GM23338 (cell line): ENCODE measurements around the gene FTH1. TPM values are rescaled to one million over a fixed set of nuclear protein-coding genes. Genes with fewer than 3 reads are reported as not detected.

ENCODE experiments used
- EZH2 ChIP-seq: fragments of 200-600 bp; sonication (generic); IDR thresholded peaks from one replicate; pipeline ENCODE4 v1.8.0; 2017; ENCODE audit warnings: antibody characterized with exemption, mild to moderate bottlenecking, low read depth; ENCODE audit not compliant: unreplicated experiment
- EZH2phosphoT487 ChIP-seq: fragments of 200-600 bp; sonication (generic); IDR thresholded peaks from one replicate; pipeline ENCODE4 v1.8.1; 2018; ENCODE audit warnings: antibody characterized with exemption; ENCODE audit not compliant: unreplicated experiment
- POLR2AphosphoS5 ChIP-seq: IDR thresholded peaks from 2 replicates; pipeline ENCODE4 v1.6.1; 2016; ENCODE audit warnings: antibody characterized with exemption, low read depth
- ZNF462 ChIP-seq: fragments of 250-450 bp; sonication (Bioruptor Pico); IDR thresholded peaks from 2 replicates; pipeline ENCODE4 v1.5.0; 2020; ENCODE audit warnings: mild to moderate bottlenecking, moderate library complexity
- polyA plus RNA-seq: library from polyadenylated mRNA; unstranded; fragments of >200 nt; fragmentation: Nextera tagmentation; extraction: Ambion mirVana; gene quantifications from 2 replicates; pipeline ENCODE4 v1.2.1, GENCODE V29; 2016
- total RNA-seq: library from RNA; depleted of rRNA; stranded (reverse); fragments of >200 nt; shearing (Covaris generic); gene quantifications from 2 replicates; pipeline ENCODE4 v1.2.3, GENCODE V29; 2014
- TF ChIP-seq, protein P1 (sequence below): IDR thresholded peaks from one replicate; pipeline ENCODE4 v1.6.1; 2018; ENCODE audit warnings: antibody characterized with exemption; ENCODE audit not compliant: unreplicated experiment

The FTH1 gene
- total and polyA plus RNA-seq, 2 experiments from 2014 or later = 718 to 2,750 TPM

DNA sequence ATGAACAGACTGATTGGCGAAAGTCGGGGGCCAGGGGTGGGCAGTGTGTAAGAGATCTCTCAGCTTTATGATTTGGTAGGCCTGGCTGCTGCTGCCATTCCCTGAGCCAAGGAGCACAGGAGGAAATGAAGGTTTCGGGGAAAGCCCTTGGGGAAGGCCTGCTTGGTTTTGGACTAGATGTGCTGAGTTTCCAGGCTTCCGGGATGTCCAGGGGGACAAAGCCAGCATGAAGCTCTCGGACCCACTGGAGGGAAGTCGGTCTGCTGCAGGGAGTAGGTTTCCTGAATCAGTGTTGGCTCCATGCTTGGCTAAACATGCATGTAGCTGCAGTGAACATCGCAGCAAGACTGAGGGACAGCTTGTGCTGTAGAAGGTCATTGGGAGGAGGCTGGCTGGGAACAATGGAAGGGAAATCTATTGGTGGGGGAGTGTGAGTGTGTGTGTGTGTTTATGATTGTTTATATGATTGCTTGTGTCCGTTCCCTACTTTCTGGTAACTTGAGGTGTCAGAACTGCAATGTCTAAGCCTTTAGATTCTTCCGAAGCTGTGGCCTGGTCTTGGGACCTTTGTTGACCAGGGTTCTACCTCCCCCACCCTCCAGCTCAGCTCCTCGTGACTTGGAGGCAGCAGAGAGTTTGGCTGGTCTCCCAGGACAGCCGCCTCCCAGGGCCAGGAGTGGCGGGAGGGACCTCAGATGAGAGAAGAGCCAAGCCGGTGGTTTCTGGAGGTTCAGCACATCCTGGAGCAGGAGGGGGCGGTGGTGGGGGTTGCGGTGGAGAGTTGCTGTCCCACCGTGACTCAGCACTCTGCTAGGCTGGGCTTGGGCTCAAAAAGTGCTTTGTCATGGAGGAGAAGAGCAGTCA lies 4.0 kb upstream of the FTH1 start (continued):
- TF ChIP-seq ZNF462 = no peak; the same call in 1 of the 2 replicates
- TF ChIP-seq POLR2AphosphoS5 = peak; percentile 66
- TF ChIP-seq, protein P1, sequence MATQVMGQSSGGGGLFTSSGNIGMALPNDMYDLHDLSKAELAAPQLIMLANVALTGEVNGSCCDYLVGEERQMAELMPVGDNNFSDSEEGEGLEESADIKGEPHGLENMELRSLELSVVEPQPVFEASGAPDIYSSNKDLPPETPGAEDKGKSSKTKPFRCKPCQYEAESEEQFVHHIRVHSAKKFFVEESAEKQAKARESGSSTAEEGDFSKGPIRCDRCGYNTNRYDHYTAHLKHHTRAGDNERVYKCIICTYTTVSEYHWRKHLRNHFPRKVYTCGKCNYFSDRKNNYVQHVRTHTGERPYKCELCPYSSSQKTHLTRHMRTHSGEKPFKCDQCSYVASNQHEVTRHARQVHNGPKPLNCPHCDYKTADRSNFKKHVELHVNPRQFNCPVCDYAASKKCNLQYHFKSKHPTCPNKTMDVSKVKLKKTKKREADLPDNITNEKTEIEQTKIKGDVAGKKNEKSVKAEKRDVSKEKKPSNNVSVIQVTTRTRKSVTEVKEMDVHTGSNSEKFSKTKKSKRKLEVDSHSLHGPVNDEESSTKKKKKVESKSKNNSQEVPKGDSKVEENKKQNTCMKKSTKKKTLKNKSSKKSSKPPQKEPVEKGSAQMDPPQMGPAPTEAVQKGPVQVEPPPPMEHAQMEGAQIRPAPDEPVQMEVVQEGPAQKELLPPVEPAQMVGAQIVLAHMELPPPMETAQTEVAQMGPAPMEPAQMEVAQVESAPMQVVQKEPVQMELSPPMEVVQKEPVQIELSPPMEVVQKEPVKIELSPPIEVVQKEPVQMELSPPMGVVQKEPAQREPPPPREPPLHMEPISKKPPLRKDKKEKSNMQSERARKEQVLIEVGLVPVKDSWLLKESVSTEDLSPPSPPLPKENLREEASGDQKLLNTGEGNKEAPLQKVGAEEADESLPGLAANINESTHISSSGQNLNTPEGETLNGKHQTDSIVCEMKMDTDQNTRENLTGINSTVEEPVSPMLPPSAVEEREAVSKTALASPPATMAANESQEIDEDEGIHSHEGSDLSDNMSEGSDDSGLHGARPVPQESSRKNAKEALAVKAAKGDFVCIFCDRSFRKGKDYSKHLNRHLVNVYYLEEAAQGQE = peak; percentile 21
- no peak for TF ChIP-seq EZH2
- TF ChIP-seq EZH2phosphoT487 = no peak
